PC-3 (cell line): ENCODE results near the gene SLC6A3. TPM values are rescaled to one million over a fixed set of nuclear protein-coding genes. Genes with fewer than 3 reads are reported as not detected.
A peak's percentile ranks its signal among the peaks of the same experiment; 100 is the strongest.
"Not testable (repeated sequence)": the region's sequence is repeated elsewhere in the genome, so short reads cannot be mapped to it uniquely, and the experiment has no call there.

Experiments
- ATAC-seq: fragments of 200-7000 bp; cut with Tn5 transposase; 2 replicates; pipeline ENCODE4 v1.9.1; 2020; ENCODE audit warnings: mild to moderate bottlenecking, moderate library complexity
- BruUV-seq: library from RNA; stranded (reverse); fragments of 400-500 nt; replicated peaks from 2 replicates; lab custom pipeline; 2021; lab: Mats Ljungman, UMichigan
- CTCF ChIA-PET: fragments of 300-600 bp; sonication (Branson Sonifier 250); formaldehyde crosslinking; loops from one replicate; lab custom pipeline; 2022; ENCODE audit warnings: antibody characterized with exemption; lab: Charles Lee
- POLR2A ChIA-PET: fragments of 300-600 bp; sonication (Branson Sonifier 250); formaldehyde crosslinking; loops from one replicate; lab custom pipeline; 2022; ENCODE audit warnings: antibody characterized with exemption; ENCODE audit not compliant: unreplicated experiment; lab: Charles Lee
- DNase-seq: peaks from one replicate; pipeline ENCODE4 v3.0.0-alpha.2; 2015
- H2AFZ ChIP-seq: fragments of 300-600 bp; sonication (generic); 2 replicates; pipeline ENCODE4 v1.6.0; 2016; ENCODE audit warnings: antibody characterized with exemption, low read length
- H3F3A ChIP-seq: fragments of 300-600 bp; sonication (generic); one replicate; pipeline ENCODE4 v1.6.0; 2017; ENCODE audit warnings: antibody characterized with exemption, low read length, control low read depth, mild to moderate bottlenecking; ENCODE audit not compliant: unreplicated experiment
- H3K27ac ChIP-seq: fragments of 300-600 bp; sonication (generic); 2 replicates; pipeline ENCODE4 v1.5.1; 2016; ENCODE audit warnings: mild to moderate bottlenecking, low read length
- H3K27me3 ChIP-seq: fragments of 300-600 bp; sonication (generic); 2 replicates; pipeline ENCODE4 v1.6.1; 2016; ENCODE audit warnings: low read length, mixed read lengths
- H3K36me3 ChIP-seq: fragments of 300-600 bp; sonication (generic); 2 replicates; pipeline ENCODE4 v1.6.1; 2016; ENCODE audit warnings: low read depth, mixed run types, low read length, mixed read lengths
- H3K4me1 ChIP-seq: fragments of 300-600 bp; sonication (generic); 2 replicates; pipeline ENCODE4 v1.5.1; 2016; ENCODE audit warnings: low read length; ENCODE audit not compliant: insufficient read depth
- H3K4me2 ChIP-seq: fragments of 300-600 bp; sonication (generic); 2 replicates; pipeline ENCODE4 v1.6.0; 2016; ENCODE audit warnings: low read length
- H3K4me3 ChIP-seq: fragments of 300-600 bp; sonication (generic); 2 replicates; pipeline ENCODE4 v1.5.1; 2016; ENCODE audit warnings: mild to moderate bottlenecking, low read length, mixed read lengths
- H3K79me2 ChIP-seq: fragments of 300-600 bp; sonication (generic); 2 replicates; pipeline ENCODE4 v1.6.1; 2017; ENCODE audit warnings: low read length, mixed read lengths
- H3K9ac ChIP-seq: fragments of 300-600 bp; sonication (generic); 2 replicates; pipeline ENCODE4 v1.6.0; 2016; ENCODE audit warnings: mild to moderate bottlenecking, low read length
- H3K9me2 ChIP-seq: fragments of 300-600 bp; sonication (generic); replicated peaks from 2 replicates; pipeline ENCODE4 v1.6.1; 2016; ENCODE audit warnings: mixed run types, low read length, mixed read lengths
- H3K9me3 ChIP-seq: fragments of 300-600 bp; sonication (generic); 2 replicates; pipeline ENCODE4 v1.6.1; 2016; ENCODE audit warnings: low read length, mixed read lengths
- H4K20me1 ChIP-seq: fragments of 300-600 bp; sonication (generic); 2 replicates; pipeline ENCODE4 v1.6.1; 2016; ENCODE audit warnings: low read length, mixed read lengths
- CTCF ChIP-seq: fragments of 300-600 bp; sonication (generic); conservative IDR thresholded peaks from 2 replicates; pipeline ENCODE4 v1.5.1; 2017; ENCODE audit warnings: antibody characterized with exemption, low read depth, mild to moderate bottlenecking, low read length
- EZH2 ChIP-seq: fragments of 300-600 bp; sonication (generic); IDR thresholded peaks from one replicate; pipeline ENCODE4 v1.6.1; 2017; ENCODE audit warnings: antibody characterized with exemption, mild to moderate bottlenecking, low read length; ENCODE audit not compliant: unreplicated experiment
- EZH2phosphoT487 ChIP-seq: fragments of 300-600 bp; sonication (generic); IDR thresholded peaks from 2 replicates; pipeline ENCODE4 v1.6.1; 2018; ENCODE audit warnings: mild to moderate bottlenecking, antibody characterized with exemption, low read length, borderline replicate concordance
- intact Hi-C: fragments of 100-400 bp; cut with micrococcal nuclease; formaldehyde crosslinking; loops from 2 replicates; pipeline ENCODE4 v1.9.0; 2023
- total RNA-seq: library from RNA; depleted of rRNA; stranded (reverse); fragments of >200 nt; gene quantifications from 2 replicates; pipeline ENCODE4 v1.2.3, GENCODE V29; 2014

SLC6A3 gene
- total RNA-seq, 1 experiment from 2014 or later, result not detected

- intact Hi-C loops, result no loop called here
- Histone ChIP-seq H3F3A (no peaks in the 10 kb centered on the region), H3K4me3 (no peak overlapping the region), H3K9ac (no peak overlapping the region), H2AFZ (no peak overlapping the region), H4K20me1 (no peaks in the 10 kb centered on the region), H3K4me1 (no peaks in the 10 kb centered on the region), H3K79me2 (no peaks in the 10 kb centered on the region), H3K36me3 (no peaks in the 10 kb centered on the region), H3K27me3 (peaks cover 32% of the 10 kb centered on the region), H3K4me2 (no peak overlapping the region), H3K27ac (no peak overlapping the region), H3K9me3 (no peaks in the 10 kb centered on the region), H3K9me2 (no peaks in the 10 kb centered on the region)
- DNase-seq (no peak), ATAC-seq (no peak)
- BruUV-seq, result no TSS peak
- CTCF ChIA-PET, result no interaction called here
- TF ChIP-seq EZH2phosphoT487 (no peak), CTCF (no peak), EZH2 (no peak)
- POLR2A ChIA-PET, result no interaction called here
Observed at GRCh38 chr5:1375871-1376810, 69.1 kb downstream of the SLC6A3 start.

GRCh38 chr5:1374679-1375055 lies 70.6 kb downstream of the SLC6A3 start:
- Histone ChIP-seq H3K4me3 (no peak overlapping the region), H3K27ac (no peak overlapping the region), H3K9me2 (no peaks in the 10 kb centered on the region), H3K36me3 (no peaks in the 10 kb centered on the region), H3K27me3 (peaks cover 47% of the 10 kb centered on the region), H3F3A (no peaks in the 10 kb centered on the region), H4K20me1 (no peaks in the 10 kb centered on the region), H3K79me2 (no peaks in the 10 kb centered on the region), H3K9me3 (no peaks in the 10 kb centered on the region), H3K9ac (no peak overlapping the region), H2AFZ (no peak overlapping the region), H3K4me1 (no peaks in the 10 kb centered on the region), H3K4me2 (no peak overlapping the region)
- DNase-seq (peak; percentile 21), ATAC-seq (peak; percentile 45; the same call in 1 of the 2 replicates)
- ChIA-PET POLR2A (no interaction called here), CTCF (no interaction called here)
- no TSS peak for BruUV-seq
- TF ChIP-seq EZH2 (no peak), CTCF (no peak), EZH2phosphoT487 (no peak)
- intact Hi-C loops, result no loop called here

GRCh38 chr5:1374030-1374678 lies 71.1 kb downstream of the SLC6A3 start:
- POLR2A ChIA-PET, result no interaction called here
- Histone ChIP-seq H3F3A (no peaks in the 10 kb centered on the region), H3K79me2 (no peaks in the 10 kb centered on the region), H3K9me2 (no peaks in the 10 kb centered on the region), H3K9me3 (no peaks in the 10 kb centered on the region), H2AFZ (no peak overlapping the region), H3K4me2 (no peak overlapping the region), H3K9ac (no peak overlapping the region), H3K27me3 (peaks cover 48% of the 10 kb centered on the region), H3K27ac (no peak overlapping the region), H4K20me1 (no peaks in the 10 kb centered on the region), H3K36me3 (no peaks in the 10 kb centered on the region), H3K4me3 (no peak overlapping the region), H3K4me1 (no peaks in the 10 kb centered on the region)
- CTCF ChIA-PET, result no interaction called here
- no peak for TF ChIP-seq EZH2phosphoT487
- TF ChIP-seq CTCF, result no peak
- no peak for TF ChIP-seq EZH2
- intact Hi-C loops, result no loop called here
- no TSS peak for BruUV-seq
- ATAC-seq (no peak), DNase-seq (no peak)

- ATAC-seq, POLR2A ChIA-PET, H3K36me3 ChIP-seq, H3K4me1 ChIP-seq, H3K79me2 ChIP-seq, H3K4me2 ChIP-seq, H3K27ac ChIP-seq, H3K9me3 ChIP-seq, H3F3A ChIP-seq, DNase-seq, H3K9ac ChIP-seq, H3K9me2 ChIP-seq, BruUV-seq, H2AFZ ChIP-seq, intact Hi-C loops, H3K4me3 ChIP-seq, H4K20me1 ChIP-seq: not testable (repeated sequence)
- CTCF ChIA-PET, result interaction anchor here (0.7 kb wide), 1 partner anchor 88 kb away, joined by 3 read pairs; no protein-coding TSS in a partner anchor
- peaks cover 54% of the 10 kb centered on the region for H3K27me3 ChIP-seq
Observed at GRCh38 chr5:1371972-1372342, 73.3 kb downstream of the SLC6A3 start.
